Stimulated activated effector memory CD8-positive, alpha-beta T cell treated with anti-CD3 and anti-CD28 coated beads, Interleukin-12 subunit alpha, Interleukin-12 subunit beta, amount 100 ng/mL, for 72 hours (primary cell): ENCODE measurements around the gene KHNYN.
A peak's percentile ranks its signal among the peaks of the same experiment; 100 is the strongest.
"Not testable (repeated sequence)": the region's sequence is repeated elsewhere in the genome, so short reads cannot be mapped to it uniquely, and the experiment has no call there.

Source experiments
- ATAC-seq: fragments of 150-1000 bp; cut with Tn5 transposase; 2 replicates; pipeline ENCODE4 v1.10.0; 2021
- DNase-seq, 2 donors: peaks; one replicate each; pipeline ENCODE4 v3.0.0; 2021 to 2022; ENCODE audit warnings: low spot score in 2 of 2
- H3K27ac Mint-ChIP-seq: one replicate; pipeline ENCODE4 v1.8.0; 2022; ENCODE audit warnings: mild to moderate bottlenecking, mixed read lengths
- H3K36me3 Mint-ChIP-seq: one replicate; pipeline ENCODE4 v1.8.0; 2022; ENCODE audit warnings: mild to moderate bottlenecking, mixed read lengths
- H3K4me1 Mint-ChIP-seq: one replicate; pipeline ENCODE4 v1.8.0; 2022; ENCODE audit warnings: mixed read lengths
- H3K4me3 Mint-ChIP-seq: one replicate; pipeline ENCODE4 v1.8.0; 2022; ENCODE audit warnings: mild to moderate bottlenecking, mixed read lengths
- H3K9me3 Mint-ChIP-seq: one replicate; pipeline ENCODE4 v1.8.0; 2022; ENCODE audit warnings: mixed read lengths

The KHNYN gene

DNA sequence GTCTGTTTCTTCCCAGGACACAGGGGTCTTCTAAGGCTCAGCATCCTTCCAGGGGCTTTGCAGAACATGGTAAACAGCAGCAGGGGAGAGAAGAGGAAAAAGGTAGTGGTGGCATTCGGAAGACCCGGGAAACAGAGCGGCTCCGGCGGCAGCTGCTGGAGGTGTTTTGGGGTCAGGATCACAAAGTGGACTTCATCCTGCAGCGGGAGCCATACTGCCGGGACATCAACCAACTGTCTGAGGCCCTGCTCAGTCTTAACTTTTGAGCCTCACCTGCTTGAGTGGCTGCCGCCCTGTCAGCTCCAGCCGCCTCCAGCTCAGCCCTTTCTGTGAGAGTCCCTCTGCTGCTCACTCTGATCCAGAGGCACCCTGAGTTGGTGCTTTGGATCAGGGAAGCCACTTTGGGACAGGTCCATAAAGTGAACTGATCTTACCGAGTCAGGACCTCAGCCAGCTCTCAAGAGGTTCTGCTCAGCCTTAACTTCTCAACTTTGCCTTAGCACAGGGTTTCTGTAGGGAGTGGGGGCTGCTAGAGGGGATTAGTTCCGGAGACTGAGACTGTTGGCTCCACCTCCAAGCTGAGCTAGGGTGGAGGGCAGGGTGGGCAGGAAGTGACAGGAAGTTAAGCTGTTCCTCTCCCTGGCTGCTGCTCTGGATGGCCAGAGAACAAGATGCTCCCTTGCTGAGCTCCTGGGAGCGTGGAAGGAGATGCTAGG lies 7.4 kb downstream of the KHNYN start:
- peak overlapping the region; percentile 83 for H3K27ac Mint-ChIP-seq
- H3K4me3 Mint-ChIP-seq, result no peak overlapping the region
- ATAC-seq (no peak), DNase-seq (peak in 1 of 2 donors; percentile 50)
- peaks cover 81% of the 10 kb centered on the region for H3K4me1 Mint-ChIP-seq
- peaks cover 100% of the 10 kb centered on the region for H3K36me3 Mint-ChIP-seq
- H3K9me3 Mint-ChIP-seq, result no peaks in the 10 kb centered on the region

DNA sequence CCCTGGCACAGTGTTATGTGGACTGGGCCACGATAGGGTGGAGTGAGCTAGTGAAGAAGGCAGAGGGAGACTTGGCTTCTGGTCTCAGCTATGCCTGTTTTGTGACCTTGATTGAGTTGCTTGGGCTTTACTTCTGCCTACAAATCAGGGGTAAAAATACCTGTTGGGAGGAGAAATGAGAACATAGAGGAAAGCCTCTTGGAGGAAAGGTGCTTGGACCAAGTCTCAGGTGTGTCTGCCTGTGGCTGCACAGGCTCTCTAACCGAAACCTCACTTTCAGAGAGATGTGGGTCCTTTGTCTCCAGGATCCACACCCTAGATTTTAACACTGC lies 7.9 kb downstream of the KHNYN start:
- Mint-ChIP-seq H3K4me1 (peaks cover 85% of the 10 kb centered on the region), H3K27ac (peak overlapping the region; percentile 83), H3K36me3 (peaks cover 100% of the 10 kb centered on the region), H3K4me3 (no peak overlapping the region), H3K9me3 (no peaks in the 10 kb centered on the region)
- ATAC-seq (no peak), DNase-seq (no peak)

DNA sequence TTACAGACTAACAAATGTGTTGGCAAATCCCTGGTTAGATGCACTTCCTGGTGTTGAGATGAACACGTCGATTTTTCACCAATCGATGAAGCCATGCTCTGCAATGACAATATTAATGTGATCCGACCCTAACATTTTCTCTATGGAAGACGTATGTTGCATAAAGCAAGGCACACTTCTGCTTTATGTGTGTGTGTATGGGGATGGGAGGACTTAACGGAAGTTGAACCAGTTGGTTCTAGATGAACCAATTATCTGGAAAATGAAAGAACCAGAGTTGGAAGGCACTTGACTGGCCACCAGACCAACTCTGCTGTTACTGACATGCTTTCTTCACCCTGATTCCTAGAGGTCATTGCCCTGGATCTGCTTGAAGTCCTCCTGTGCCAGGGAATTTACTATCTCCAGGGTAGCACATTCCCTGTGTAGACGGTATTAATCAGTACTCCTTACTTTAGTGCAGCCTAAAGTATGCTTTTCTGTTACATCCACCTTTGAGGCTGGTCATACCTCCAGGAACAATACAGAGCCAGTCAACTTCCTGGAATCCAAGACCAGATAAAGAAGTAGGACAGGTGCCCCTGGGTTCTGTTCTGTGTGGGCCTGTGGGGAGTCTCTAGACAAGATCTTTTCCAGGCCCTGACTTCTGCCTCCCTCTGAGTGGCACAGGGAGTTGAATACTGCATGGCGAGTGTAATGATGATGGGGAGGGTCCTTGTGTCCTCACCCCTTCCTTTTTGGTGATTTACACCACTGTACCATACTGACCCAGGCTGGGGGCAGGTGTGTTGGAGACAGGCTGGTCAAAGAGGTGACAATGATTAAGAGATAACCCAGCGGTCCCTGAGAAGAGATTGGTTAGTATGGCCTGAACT lies 8.7 kb downstream of the KHNYN start:
- DNase-seq (no peak), ATAC-seq (no peak)
- Mint-ChIP-seq H3K27ac (peak overlapping the region; percentile 83), H3K4me3 (no peak overlapping the region), H3K36me3 (peaks cover 100% of the 10 kb centered on the region), H3K4me1 (peaks cover 85% of the 10 kb centered on the region), H3K9me3 (no peaks in the 10 kb centered on the region)

DNA sequence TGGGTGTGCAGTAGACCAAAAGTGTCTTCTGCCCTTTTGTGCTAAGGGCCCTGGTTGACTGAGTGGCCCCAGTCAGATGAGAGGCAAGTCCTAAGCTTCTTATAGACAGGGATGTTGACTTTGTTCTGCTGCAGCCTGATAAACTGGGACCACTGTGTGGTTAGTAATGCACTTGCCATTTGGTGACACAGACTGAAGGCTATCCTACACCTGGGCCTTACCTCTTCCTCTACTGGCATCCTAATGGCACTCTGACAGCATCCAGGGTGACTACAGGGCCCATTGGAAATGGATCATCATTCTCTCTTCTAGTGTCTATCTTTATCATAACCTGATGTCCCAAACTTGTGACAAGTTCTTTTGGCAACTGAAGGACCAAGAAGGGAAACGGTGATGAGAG lies 9.5 kb downstream of the KHNYN start:
- H3K9me3 Mint-ChIP-seq, result no peaks in the 10 kb centered on the region
- DNase-seq (no peak), ATAC-seq (no peak)
- peak overlapping the region; percentile 83 for H3K27ac Mint-ChIP-seq
- H3K36me3 Mint-ChIP-seq, result peaks cover 92% of the 10 kb centered on the region
- peaks cover 88% of the 10 kb centered on the region for H3K4me1 Mint-ChIP-seq
- no peak overlapping the region for H3K4me3 Mint-ChIP-seq

DNA sequence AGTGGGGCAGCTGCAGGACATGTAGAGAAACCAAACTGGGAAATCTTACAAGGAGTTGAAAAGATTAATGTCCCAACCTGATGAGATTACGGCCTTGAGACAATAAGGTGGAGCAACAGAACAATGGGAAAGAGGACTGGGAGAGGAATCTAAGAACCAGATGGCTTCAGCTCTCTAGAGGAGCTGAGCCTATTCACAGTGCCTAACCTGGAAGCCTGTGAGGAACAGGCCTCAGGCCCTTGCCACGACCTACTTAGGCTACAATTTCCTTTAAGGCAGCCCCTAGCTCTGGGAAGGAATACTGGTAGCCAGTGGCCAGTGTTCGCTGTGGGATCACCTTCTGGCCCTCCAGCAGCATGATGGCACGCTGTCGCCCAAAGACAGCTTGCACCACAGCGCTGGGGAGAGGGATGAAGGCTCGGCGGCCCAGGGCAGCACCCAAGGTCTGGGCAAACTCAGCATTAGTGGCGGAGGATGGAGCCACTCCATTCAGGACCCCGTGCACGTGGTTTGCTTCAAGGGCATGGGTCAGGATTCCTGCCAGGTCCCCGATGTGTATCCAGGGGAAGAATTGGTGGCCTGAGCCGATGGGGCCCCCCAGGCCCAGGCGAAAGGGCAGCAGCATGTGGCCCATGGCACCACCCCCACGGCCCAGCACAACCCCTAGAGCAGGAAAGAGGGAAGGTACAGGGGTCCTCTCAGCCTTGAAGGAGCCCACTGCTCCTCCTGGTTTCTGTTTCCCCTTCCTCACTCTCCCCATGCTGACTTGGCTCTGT lies 10.3 kb downstream of the KHNYN start:
- H3K36me3 Mint-ChIP-seq, result peaks cover 84% of the 10 kb centered on the region
- H3K9me3 Mint-ChIP-seq, result no peaks in the 10 kb centered on the region
- ATAC-seq (no peak), DNase-seq (no peak)
- peaks cover 82% of the 10 kb centered on the region for H3K4me1 Mint-ChIP-seq
- peak overlapping the region; percentile 97 for H3K27ac Mint-ChIP-seq
- peak overlapping the region; percentile 21 for H3K4me3 Mint-ChIP-seq

DNA sequence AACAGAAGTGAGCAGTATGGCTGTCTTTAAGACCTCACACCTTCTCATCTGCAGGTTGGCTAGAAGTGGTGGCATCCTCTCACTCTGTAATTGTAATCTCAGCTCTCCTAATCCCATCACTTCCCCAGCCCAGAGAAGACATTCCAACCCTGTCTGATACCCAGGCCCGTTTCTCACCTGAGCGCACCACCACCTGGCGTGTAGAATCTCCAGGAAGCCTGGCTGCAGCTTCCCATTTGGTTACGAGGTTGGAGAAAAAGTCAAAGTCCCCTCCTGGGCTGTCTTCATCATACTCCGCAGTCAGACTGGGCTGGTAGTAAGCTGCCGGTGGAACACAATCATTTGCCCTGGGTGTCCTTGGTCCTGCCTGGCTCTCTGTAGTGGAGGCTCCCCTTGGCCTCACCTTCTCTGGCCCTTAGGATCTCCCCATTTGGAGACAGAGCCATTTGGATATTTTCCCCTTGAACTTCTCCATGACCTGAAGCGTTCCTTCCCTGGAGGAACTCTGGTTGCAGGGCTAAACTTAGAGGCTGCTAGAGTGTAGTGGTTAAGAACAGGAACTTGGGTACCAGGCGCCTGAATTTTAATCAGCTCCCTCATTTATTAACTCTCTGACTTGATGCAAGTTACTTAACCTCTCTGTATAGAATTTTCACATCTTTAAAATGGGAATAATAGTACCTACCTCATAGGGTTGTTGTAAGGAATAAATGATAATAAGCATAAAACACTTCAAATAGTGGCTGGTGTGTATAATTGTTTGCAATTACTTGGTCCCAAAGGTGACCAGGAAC lies 11.0 kb downstream of the KHNYN start:
- Mint-ChIP-seq H3K9me3 (no peaks in the 10 kb centered on the region), H3K4me1 (peaks cover 74% of the 10 kb centered on the region), H3K36me3 (peaks cover 77% of the 10 kb centered on the region), H3K27ac (peak overlapping the region; percentile 97), H3K4me3 (peak overlapping the region; percentile 90)
- ATAC-seq (no peak), DNase-seq (no peak)

DNA sequence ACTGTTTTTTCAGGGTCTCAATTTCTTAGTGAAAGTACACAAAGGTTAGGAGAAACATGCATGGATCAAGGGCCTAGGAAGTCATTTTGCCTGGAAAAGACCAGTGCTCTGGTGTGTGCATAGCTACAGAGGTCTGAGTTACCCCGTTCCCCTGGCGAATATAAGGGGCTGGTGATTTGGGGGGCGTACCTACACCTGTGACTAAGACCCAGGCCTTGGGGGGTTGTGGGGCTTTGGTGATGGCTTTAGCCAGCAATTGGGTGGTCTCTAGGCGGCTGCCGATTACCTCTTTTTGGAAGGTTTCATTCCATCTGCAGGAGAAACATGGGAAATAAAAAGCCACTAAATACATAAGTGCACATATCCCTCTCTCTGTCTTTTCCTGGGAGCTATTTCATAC lies 11.7 kb downstream of the KHNYN start:
- H3K36me3 Mint-ChIP-seq, result peaks cover 70% of the 10 kb centered on the region
- H3K4me1 Mint-ChIP-seq, result peaks cover 67% of the 10 kb centered on the region
- no peaks in the 10 kb centered on the region for H3K9me3 Mint-ChIP-seq
- H3K4me3 Mint-ChIP-seq, result peak overlapping the region; percentile 90
- DNase-seq (no peak), ATAC-seq (no peak)
- peak overlapping the region; percentile 97 for H3K27ac Mint-ChIP-seq

DNA sequence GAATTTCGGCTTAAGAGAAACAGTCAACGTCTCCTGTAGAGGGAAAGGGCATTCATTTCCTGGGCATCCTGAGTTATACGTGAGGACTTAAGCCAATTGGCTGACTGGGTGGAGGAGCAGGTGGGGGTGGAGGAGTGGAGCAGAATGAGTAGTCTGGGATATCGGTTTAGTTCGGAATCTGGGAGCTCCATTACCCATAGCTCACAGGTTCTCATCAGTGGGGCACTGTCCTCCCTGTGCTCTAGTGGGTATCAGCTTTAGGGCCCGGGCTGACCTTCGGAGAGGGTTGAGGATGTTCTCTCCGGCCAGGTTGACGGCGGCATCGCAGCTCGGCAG lies 12.1 kb downstream of the KHNYN start:
- Mint-ChIP-seq H3K9me3 (no peaks in the 10 kb centered on the region), H3K36me3 (peaks cover 66% of the 10 kb centered on the region), H3K27ac (peak overlapping the region; percentile 97), H3K4me1 (peaks cover 63% of the 10 kb centered on the region), H3K4me3 (peak overlapping the region; percentile 90)
- peak; percentile 2 for ATAC-seq
- DNase-seq, result no peak

DNA sequence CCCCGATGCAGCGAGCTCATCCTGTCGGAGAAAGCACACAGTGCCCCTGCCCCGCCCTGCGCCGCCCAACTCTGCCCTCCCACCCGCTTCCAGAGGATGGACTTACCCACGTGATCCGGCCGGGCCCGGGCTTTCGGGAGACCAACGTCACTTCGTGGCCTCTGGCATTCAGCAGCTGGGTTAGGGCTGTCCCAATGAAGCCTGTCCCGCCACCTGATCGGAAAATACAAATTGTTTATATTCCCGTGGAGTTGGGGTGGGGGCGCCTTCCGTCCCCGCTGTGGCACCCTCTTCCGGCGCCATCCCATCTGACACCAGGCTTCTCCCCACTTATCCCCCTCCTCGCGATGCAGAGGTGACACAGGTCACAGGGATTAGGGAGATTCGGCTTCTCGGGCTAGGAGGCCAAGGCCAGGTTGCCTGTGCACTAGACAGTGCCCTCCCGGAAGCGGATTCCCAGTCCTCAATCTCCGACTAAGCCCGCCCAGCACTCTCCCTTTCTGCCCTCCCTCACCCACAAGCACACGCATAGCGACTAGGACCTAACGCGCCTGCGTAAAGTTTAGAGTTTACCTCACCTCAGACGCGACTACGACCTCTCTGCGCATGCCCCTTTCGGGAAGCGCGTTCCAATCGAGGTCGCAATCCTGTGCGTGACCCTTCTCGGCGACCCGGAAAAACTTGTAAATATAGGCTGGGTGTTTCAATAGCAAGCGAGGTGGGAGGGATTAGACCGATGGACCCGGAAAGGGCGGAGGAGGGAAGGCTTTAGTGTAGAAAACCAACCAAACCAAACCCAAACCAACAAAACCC lies 12.7 kb downstream of the KHNYN start, which contains the start of gene SDR39U1:
Gene SDR39U1 (minus strand): TSS at position 537 of the 813 bp plus-strand sequence. CDS start 7 bp downstream, at position 530.
- Mint-ChIP-seq H3K4me3 (peak within 1 kb of the TSS; percentile 90), H3K27ac (peak within 1 kb of the TSS; percentile 97), H3K9me3 (no peaks in the 10 kb centered on the region), H3K4me1 (peaks cover 58% of the 10 kb centered on the region), H3K36me3 (peaks cover 60% of the 10 kb centered on the region)
- ATAC-seq (peak; percentile 93), DNase-seq (peak; percentile 82 to 96)

DNA sequence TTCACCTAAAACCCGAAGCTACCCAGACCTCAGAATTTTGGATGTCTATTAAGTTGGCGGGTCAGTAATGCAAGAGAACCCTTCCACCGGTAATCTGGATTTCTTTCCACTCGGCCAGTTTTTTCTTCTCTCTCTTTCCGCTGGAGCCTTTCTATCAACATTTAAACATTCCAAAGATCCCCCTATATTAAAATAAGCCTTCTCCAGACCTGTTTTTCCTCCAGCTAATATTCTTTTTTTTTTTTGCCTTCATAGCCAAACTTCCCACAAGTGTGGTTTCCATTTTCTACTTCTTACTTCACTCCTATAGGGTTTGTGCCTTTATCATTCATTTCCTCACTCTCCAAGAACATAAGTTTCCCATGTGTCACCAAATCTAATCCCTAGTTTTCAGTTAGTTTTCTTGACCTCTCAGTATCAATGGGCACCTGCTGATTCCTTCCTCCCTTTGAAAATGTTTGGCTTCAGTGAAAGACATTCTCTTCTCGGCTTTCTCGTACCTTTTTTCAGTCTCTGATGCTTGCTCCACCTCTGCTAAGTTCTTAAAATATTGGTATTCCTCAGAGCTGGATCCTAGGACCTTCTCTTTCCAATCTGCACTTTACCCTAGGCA lies 13.4 kb downstream of the KHNYN start:
- Mint-ChIP-seq H3K4me3 (peak overlapping the region; percentile 90), H3K36me3 (peaks cover 53% of the 10 kb centered on the region), H3K27ac (peak overlapping the region; percentile 97), H3K4me1 (peaks cover 50% of the 10 kb centered on the region), H3K9me3 (no peaks in the 10 kb centered on the region)
- DNase-seq (no peak), ATAC-seq (no peak)

DNA sequence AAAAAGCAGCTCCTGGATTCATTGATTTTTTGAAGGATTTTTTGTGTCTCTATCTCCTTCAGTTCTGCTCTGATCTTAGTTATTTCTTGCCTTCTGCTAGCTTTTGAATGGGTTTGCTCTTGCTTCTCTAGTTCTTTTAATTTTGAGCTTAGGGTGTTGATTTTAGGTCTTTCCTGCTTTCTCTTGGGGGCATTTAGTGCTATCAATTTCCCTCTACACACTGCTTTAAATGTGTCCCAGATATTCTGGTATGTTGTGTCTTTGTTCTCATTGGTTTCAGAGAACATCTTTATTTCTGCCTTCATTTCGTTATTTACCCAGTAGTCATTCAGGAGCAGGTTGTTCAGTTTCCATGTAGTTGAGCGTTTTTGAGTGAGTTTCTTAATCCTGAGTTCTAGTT lies 21.1 kb downstream of the KHNYN start:
- not testable (repeated sequence) for H3K4me3 Mint-ChIP-seq, H3K9me3 Mint-ChIP-seq, DNase-seq, H3K4me1 Mint-ChIP-seq, ATAC-seq, H3K27ac Mint-ChIP-seq, H3K36me3 Mint-ChIP-seq

DNA sequence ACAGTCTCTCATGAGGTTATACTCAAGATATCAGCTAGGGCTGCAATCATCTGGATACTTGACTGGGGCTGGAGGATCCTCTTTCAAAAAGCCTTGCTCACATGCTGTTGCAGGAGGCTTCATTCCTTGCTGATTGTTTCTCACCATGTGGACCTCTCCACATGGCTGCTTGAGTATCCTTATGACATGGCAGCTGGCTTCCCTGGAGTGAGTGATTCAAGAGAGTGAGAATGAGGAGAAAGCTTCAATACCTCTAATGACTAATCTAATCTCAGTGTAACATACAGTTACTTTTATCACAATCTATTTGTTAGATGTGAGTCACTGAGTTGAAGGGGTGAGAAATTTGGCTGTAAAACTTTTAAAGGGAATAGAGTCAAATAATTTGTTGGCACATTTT lies 27.2 kb downstream of the KHNYN start:
- ATAC-seq, result peak; percentile 78
- H3K36me3 Mint-ChIP-seq, result no peaks in the 10 kb centered on the region
- no peak overlapping the region for H3K4me3 Mint-ChIP-seq
- H3K27ac Mint-ChIP-seq, result no peak overlapping the region
- H3K4me1 Mint-ChIP-seq, result peaks cover 2% of the 10 kb centered on the region
- no peak for DNase-seq
- H3K9me3 Mint-ChIP-seq, result no peaks in the 10 kb centered on the region

DNA sequence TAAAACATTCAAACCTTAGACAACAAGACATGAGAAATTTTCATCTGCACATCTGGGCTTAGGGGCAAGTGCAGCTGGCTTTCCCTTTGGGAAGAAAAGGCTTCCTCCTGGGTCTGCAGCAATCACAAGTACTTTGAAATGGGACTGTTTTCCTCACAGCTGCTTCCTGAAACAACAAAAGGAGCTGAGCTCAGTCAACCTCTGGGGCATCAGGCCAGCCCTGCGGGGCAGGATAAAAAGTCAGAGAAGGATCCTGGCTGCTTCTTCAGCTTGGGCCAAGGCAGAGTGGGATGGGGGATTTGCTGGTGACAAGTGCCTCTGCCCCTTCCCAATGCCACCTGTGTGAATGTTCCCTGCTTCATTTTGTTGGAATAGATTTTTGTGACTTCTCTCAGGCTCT lies 29.0 kb downstream of the KHNYN start:
- Mint-ChIP-seq H3K27ac (no peak overlapping the region), H3K4me3 (no peak overlapping the region), H3K36me3 (no peaks in the 10 kb centered on the region), H3K4me1 (peaks cover 8% of the 10 kb centered on the region), H3K9me3 (no peaks in the 10 kb centered on the region)
- DNase-seq (no peak), ATAC-seq (no peak)

DNA sequence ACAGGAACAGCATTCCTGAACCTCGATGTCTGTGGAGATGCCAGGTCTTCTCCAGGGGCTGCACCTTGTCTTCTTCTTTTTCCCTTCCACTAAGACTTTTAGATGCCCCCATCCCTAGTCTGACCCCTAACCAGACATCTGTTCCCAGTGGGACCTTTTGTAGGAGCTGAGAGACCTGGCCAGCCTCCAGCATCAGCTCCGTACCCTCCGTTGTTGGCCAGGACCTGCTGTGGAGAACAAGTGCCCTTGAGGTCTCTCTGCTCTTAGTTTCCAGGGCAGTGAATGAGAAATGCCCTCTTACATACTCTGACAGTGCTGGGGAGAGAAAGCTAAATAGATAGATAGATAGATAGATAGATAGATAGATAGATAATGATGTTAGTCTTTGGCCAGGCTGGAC lies 29.6 kb downstream of the KHNYN start:
- H3K27ac Mint-ChIP-seq, result peak overlapping the region; percentile 72

More for the DNA sequence above, 29.6 kb downstream of the KHNYN start:
- no peak overlapping the region for H3K4me3 Mint-ChIP-seq
- ATAC-seq, result no peak
- H3K4me1 Mint-ChIP-seq, result peaks cover 14% of the 10 kb centered on the region
- no peaks in the 10 kb centered on the region for H3K9me3 Mint-ChIP-seq
- H3K36me3 Mint-ChIP-seq, result no peaks in the 10 kb centered on the region
- DNase-seq, result no peak
